Measurements from ENCODE around the gene ZNF107.

DNA sequence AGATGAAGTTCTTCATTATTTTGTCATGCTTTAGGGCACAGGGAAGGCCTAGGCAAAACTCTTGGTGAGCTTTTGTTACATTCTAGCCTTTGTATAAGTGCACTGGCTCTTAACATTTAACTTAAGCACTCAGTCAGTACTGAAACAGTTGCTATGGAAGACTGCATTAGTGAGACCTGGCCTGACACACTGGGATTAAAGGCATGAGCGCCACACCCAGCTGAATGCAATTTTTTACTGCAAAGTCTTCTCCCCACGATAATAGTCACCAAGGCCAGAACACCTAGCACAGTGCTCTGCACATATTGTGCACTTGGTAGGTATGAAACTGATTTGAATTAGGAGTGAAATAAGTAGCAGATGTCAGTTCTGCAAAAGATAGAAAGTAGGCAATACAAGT is 87.1 kb downstream of the ZNF107 start:
- TF ChIP-seq, protein P1, sequence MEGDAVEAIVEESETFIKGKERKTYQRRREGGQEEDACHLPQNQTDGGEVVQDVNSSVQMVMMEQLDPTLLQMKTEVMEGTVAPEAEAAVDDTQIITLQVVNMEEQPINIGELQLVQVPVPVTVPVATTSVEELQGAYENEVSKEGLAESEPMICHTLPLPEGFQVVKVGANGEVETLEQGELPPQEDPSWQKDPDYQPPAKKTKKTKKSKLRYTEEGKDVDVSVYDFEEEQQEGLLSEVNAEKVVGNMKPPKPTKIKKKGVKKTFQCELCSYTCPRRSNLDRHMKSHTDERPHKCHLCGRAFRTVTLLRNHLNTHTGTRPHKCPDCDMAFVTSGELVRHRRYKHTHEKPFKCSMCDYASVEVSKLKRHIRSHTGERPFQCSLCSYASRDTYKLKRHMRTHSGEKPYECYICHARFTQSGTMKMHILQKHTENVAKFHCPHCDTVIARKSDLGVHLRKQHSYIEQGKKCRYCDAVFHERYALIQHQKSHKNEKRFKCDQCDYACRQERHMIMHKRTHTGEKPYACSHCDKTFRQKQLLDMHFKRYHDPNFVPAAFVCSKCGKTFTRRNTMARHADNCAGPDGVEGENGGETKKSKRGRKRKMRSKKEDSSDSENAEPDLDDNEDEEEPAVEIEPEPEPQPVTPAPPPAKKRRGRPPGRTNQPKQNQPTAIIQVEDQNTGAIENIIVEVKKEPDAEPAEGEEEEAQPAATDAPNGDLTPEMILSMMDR (IDR thresholded peaks at IDR 0.05; ENCODE audit: borderline replicate concordance, extremely low read depth, low read length, poor library complexity, severe bottlenecking) = no peak
- no peak for TF ChIP-seq EZH2 (IDR thresholded peaks at IDR 0.05; ENCODE audit: borderline replicate concordance, low read depth, low read length, severe bottlenecking)
